Immature natural killer cell (primary cell): ENCODE measurements around the gene ZSWIM8. TPM values are rescaled to one million over a fixed set of nuclear protein-coding genes. Genes with fewer than 3 reads are reported as not detected.
"Not testable (repeated sequence)": the region's sequence is repeated elsewhere in the genome, so short reads cannot be mapped to it uniquely, and the experiment has no call there.

Source experiments
- DNase-seq, 3 donors: peaks; one replicate each; pipeline ENCODE4 v3.0.0; 2022; ENCODE audit warnings: mixed read lengths in 1 of 3
- H3K27ac Mint-ChIP-seq, 6 donors: one replicate each; pipeline ENCODE4 v1.8.0; 2020; ENCODE audit warnings: mixed read lengths in 6 of 6, mild to moderate bottlenecking in 5 of 6, inconsistent platforms in 4 of 6, moderate library complexity in 3 of 6
- H3K27me3 Mint-ChIP-seq, 3 donors: one replicate each; pipeline ENCODE4 v1.8.0; 2020 to 2021; ENCODE audit warnings: low read depth in 3 of 3, mild to moderate bottlenecking in 3 of 3, mixed read lengths in 3 of 3, moderate library complexity in 3 of 3, inconsistent platforms in 1 of 3
- H3K36me3 Mint-ChIP-seq, 3 donors: one replicate each; pipeline ENCODE4 v1.8.0; 2020; ENCODE audit warnings: mixed read lengths in 3 of 3, inconsistent platforms in 2 of 3, mild to moderate bottlenecking in 2 of 3
- H3K4me1 Mint-ChIP-seq, 2 donors: one replicate each; pipeline ENCODE4 v1.8.0; 2020; ENCODE audit warnings: inconsistent platforms in 2 of 2, mild to moderate bottlenecking in 2 of 2, mixed read lengths in 2 of 2, moderate library complexity in 1 of 2
- H3K4me3 Mint-ChIP-seq, 5 donors: one replicate each; pipeline ENCODE4 v1.8.0; 2020; ENCODE audit warnings: mild to moderate bottlenecking in 5 of 5, mixed read lengths in 5 of 5, inconsistent platforms in 3 of 5, moderate library complexity in 3 of 5
- H3K9me3 Mint-ChIP-seq, 6 donors: one replicate each; pipeline ENCODE4 v1.8.0; 2020; ENCODE audit warnings: mild to moderate bottlenecking in 6 of 6, mixed read lengths in 6 of 6, inconsistent platforms in 4 of 6, moderate library complexity in 3 of 6
- polyA plus RNA-seq, 3 donors: library from polyadenylated mRNA; unstranded; fragments of 300-500 nt; fragmentation: Illumina TruSeq; gene quantifications; one replicate each; pipeline ENCODE4 v1.2.3, GENCODE V29; 2021

The ZSWIM8 gene
- polyA plus RNA-seq, 3 donors from 2014 or later = 7.3 to 44.7 (median 14.8) TPM

- H3K27ac Mint-ChIP-seq = peak overlapping the region; percentile 92 to 99 (median 98)
- peaks cover 8 to 10% (median 9%) of the 10 kb centered on the region in 3 donors for H3K36me3 Mint-ChIP-seq
- H3K4me3 Mint-ChIP-seq = peak overlapping the region; percentile 91 to 100 (median 99)
- peaks cover 9 to 16% (median 11%) of the 10 kb centered on the region in 3 donors for H3K27me3 Mint-ChIP-seq
- DNase-seq = no peak
- peaks cover 57 to 75% of the 10 kb centered on the region in 2 donors for H3K4me1 Mint-ChIP-seq
- H3K9me3 Mint-ChIP-seq = no peaks in the 10 kb centered on the region
Measured at GRCh38 chr10:73780966-73781365, 4.4 kb upstream of the ZSWIM8 start.

DNA sequence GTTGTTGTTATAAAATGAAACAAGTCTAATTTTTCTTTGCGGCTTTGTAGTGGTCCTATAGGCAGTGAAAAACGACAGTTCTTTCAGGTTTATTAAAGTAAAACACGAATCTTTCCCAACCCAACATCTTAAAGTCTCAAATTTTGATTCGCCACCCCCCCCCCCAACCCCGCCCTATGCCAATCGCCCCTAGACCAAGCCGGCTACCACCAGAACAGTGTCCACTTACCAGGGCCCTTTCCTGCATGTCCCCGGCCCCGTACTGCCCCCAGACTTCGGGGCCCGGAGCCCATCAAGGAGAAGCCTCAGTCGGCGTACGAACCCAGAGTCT lies 3.9 kb upstream of the ZSWIM8 start:
- Mint-ChIP-seq H3K4me3 (peak overlapping the region; percentile 91 to 100 (median 99)), H3K4me1 (peaks cover 62 to 77% of the 10 kb centered on the region in 2 donors), H3K36me3 (peaks cover 8 to 9% (median 9%) of the 10 kb centered on the region in 3 donors), H3K9me3 (no peaks in the 10 kb centered on the region), H3K27me3 (peaks cover 12 to 21% (median 16%) of the 10 kb centered on the region in 3 donors), H3K27ac (peak overlapping the region; percentile 92 to 99 (median 98))
- DNase-seq = no peak

DNA sequence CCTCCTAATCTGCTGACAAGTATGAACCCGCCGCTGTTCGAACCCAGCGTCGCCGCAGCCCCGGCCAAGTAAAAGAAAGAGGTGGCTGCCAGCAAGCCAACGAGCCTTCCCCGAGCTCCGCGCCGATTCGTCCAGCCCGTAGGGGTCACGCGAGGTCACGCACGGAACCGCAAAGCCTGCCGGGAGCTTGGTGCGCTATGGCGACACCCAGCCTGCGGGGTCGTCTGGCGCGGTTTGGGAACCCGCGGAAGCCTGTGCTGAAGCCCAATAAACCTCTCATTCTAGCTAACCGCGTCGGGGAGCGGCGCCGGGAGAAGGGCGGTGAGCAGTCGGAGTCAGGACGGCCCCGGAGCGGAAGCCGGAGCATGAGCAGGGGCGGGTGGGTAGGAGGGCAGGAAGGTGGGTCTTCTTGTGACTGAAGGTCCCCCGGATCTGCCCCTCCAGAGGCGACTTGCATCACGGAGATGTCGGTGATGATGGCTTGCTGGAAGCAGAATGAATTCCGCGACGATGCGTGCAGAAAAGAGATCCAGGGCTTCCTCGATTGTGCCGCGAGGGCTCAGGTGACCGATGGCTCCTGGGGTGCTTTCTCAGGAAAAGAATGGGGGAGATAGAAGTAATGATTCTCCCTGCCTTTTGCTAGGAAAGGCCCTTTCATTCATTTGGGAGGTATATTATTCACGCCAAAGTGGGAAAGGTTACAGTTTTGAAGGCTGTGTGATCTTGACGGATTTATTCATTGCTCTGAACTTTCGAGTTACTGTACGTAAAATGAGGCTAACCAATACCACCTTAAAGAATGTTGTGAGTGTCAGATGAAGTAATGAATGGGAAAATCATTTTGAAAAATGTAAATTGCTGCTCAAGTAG lies 3.3 kb upstream of the ZSWIM8 start, which contains the start of gene CHCHD1:
Gene CHCHD1 (plus strand): TSS at position 170 of the 870 bp plus-strand sequence. CDS start 28 bp downstream, at position 198.
- Mint-ChIP-seq H3K4me3 (peak within 1 kb of the TSS; percentile 91 to 100 (median 99)), H3K27me3 (peaks cover 12 to 22% (median 16%) of the 10 kb centered on the region in 3 donors), H3K4me1 (peaks cover 63 to 78% of the 10 kb centered on the region in 2 donors), H3K27ac (peak within 1 kb of the TSS; percentile 92 to 99 (median 98)), H3K36me3 (peaks cover 4 to 6% (median 6%) of the 10 kb centered on the region in 3 donors), H3K9me3 (no peaks in the 10 kb centered on the region)
- DNase-seq = peak; percentile 85 to 86 (median 86)

DNA sequence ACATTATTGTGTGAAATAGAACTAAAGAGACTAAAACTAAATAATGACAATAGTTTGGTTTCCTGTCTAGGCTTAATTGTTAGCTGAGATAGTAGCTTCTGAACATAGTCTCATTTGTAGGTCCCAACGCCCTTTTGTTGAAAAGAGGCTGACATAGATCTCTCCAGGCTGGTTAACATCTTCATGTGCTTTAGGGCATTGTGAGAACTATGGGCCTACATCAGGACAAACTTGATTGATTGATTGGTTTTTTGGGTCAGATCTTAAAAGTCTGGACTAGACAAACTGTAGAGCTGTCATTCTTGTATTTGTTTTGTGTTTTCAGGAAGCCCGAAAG lies 2.7 kb upstream of the ZSWIM8 start:
- no peak for DNase-seq
- Mint-ChIP-seq H3K36me3 (peaks cover 4 to 6% (median 5%) of the 10 kb centered on the region in 3 donors), H3K9me3 (no peaks in the 10 kb centered on the region), H3K4me1 (peaks cover 64 to 76% of the 10 kb centered on the region in 2 donors), H3K27me3 (peaks cover 12 to 24% (median 16%) of the 10 kb centered on the region in 3 donors), H3K4me3 (peak overlapping the region; percentile 91 to 100 (median 99)), H3K27ac (peak overlapping the region; percentile 92 to 99 (median 98))

DNA sequence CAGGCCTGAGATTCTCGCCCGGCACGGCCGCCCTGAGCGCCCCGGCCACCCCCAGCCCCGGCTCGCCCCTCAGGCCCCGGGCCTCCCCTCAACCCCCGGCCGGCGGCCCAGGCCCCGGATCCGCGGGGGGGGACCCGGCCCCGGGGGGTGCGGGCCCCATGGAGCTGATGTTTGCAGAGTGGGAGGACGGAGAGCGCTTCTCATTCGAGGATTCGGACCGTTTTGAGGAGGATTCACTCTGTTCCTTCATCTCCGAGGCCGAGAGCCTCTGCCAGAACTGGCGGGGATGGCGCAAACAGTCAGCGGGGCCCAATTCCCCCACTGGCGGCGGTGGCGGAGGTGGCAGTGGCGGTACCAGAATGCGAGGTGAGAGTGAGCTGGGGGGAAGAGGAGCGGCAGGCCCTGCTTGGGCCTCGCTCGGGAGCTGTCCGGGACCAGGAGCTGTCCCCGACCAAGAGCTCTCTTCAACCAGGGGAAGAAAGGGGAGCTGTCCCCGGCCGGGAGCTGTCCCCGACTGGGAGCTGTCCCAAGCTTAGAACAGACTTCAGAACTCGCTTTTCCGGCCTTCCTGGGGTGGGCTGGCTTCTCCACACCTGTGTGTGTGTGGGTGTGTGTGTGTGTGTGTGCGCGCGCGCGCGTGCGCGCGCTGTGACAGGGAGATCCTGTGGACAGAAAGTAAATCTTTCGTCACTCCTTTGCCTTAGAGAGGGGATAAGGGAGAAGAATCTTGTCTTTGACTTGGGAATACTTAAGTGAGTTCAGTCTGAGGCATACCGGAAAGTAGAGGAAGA lies 510 bp downstream of the ZSWIM8 start:
- peaks cover 12 to 22% (median 13%) of the 10 kb centered on the region in 3 donors for H3K27me3 Mint-ChIP-seq
- peaks cover 0 to 11% (median 0%) of the 10 kb centered on the region in 3 donors for H3K36me3 Mint-ChIP-seq
- H3K4me1 Mint-ChIP-seq = peaks cover 54% of the 10 kb centered on the region in 2 donors

GRCh38 chr10:73786512-73786885 lies 1.1 kb downstream of the ZSWIM8 start:
- Mint-ChIP-seq H3K9me3 (no peaks in the 10 kb centered on the region), H3K27ac (peak overlapping the region; percentile 90 to 98 (median 92)), H3K4me3 (peak overlapping the region; percentile 87 to 98 (median 94)), H3K27me3 (peaks cover 11 to 22% (median 12%) of the 10 kb centered on the region in 3 donors), H3K4me1 (peaks cover 48 to 52% of the 10 kb centered on the region in 2 donors), H3K36me3 (peaks cover 0 to 15% (median 0%) of the 10 kb centered on the region in 3 donors)
- DNase-seq = no peak

More for the DNA sequence above, 510 bp downstream of the ZSWIM8 start:
- H3K4me3 Mint-ChIP-seq = peak overlapping the region; percentile 96 to 99 (median 98)
- H3K27ac Mint-ChIP-seq = peak overlapping the region; percentile 94 to 99 (median 97)
- no peaks in the 10 kb centered on the region for H3K9me3 Mint-ChIP-seq
- peak in 2 of 3 donors; percentile 53 to 61 for DNase-seq

- peak overlapping the region; percentile 12 to 94 (median 69) for H3K4me3 Mint-ChIP-seq
- H3K9me3 Mint-ChIP-seq, DNase-seq: not testable (repeated sequence)
- peak overlapping the region in 5 of 6 donors; percentile 46 to 80 (median 67) for H3K27ac Mint-ChIP-seq
- H3K36me3 Mint-ChIP-seq = peaks cover 0 to 15% (median 0%) of the 10 kb centered on the region in 3 donors
- peaks cover 41 to 46% of the 10 kb centered on the region in 2 donors for H3K4me1 Mint-ChIP-seq
- peaks cover 10 to 19% (median 11%) of the 10 kb centered on the region in 3 donors for H3K27me3 Mint-ChIP-seq
Measured at GRCh38 chr10:73787031-73787800, 1.8 kb downstream of the ZSWIM8 start.

- H3K4me3 Mint-ChIP-seq = peak overlapping the region in 1 of 5 donors; percentile 42
- DNase-seq = no peak
- peaks cover 27 to 34% of the 10 kb centered on the region in 2 donors for H3K4me1 Mint-ChIP-seq
- peaks cover 5 to 22% (median 10%) of the 10 kb centered on the region in 3 donors for H3K36me3 Mint-ChIP-seq
- H3K9me3 Mint-ChIP-seq = no peaks in the 10 kb centered on the region
- H3K27ac Mint-ChIP-seq = no peak overlapping the region
- H3K27me3 Mint-ChIP-seq = peaks cover 9 to 19% (median 11%) of the 10 kb centered on the region in 3 donors
Measured at GRCh38 chr10:73788864-73789658, 3.7 kb downstream of the ZSWIM8 start.

DNA sequence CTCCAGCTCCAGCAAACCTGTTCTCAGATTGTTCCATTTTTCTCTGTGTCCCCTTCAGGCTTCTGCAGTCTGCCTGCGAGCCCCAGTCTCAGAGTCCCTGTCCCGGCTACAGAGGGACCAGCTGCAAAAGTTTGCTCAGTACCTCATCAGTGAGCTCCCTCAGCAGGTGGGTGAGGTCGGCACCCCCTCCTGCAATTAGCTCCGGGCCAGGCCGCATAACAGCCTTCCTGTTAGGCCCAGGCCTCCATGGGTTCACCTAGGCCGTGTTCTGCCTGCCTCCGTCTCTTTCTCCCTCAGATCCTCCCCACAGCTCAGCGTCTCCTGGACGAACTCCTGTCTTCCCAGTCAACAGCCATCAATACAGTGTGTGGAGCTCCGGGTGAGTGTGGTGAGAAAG lies 4.3 kb downstream of the ZSWIM8 start:
- Mint-ChIP-seq H3K4me3 (peak overlapping the region in 1 of 5 donors; percentile 42), H3K36me3 (peaks cover 5 to 27% (median 14%) of the 10 kb centered on the region in 3 donors), H3K4me1 (peaks cover 25 to 33% of the 10 kb centered on the region in 2 donors), H3K27ac (no peak overlapping the region), H3K9me3 (no peaks in the 10 kb centered on the region), H3K27me3 (peaks cover 9 to 19% (median 11%) of the 10 kb centered on the region in 3 donors)
- DNase-seq = no peak

GRCh38 chr10:73790886-73791625 lies 5.7 kb downstream of the ZSWIM8 start:
- H3K27me3 Mint-ChIP-seq = peaks cover 2 to 8% (median 4%) of the 10 kb centered on the region in 3 donors
- no peak overlapping the region for H3K4me3 Mint-ChIP-seq
- peak overlapping the region in 1 of 6 donors; percentile 57 for H3K27ac Mint-ChIP-seq
- H3K36me3 Mint-ChIP-seq = peaks cover 5 to 34% (median 20%) of the 10 kb centered on the region in 3 donors
- DNase-seq = no peak
- H3K4me1 Mint-ChIP-seq = peaks cover 15 to 23% of the 10 kb centered on the region in 2 donors
- H3K9me3 Mint-ChIP-seq = no peaks in the 10 kb centered on the region

DNA sequence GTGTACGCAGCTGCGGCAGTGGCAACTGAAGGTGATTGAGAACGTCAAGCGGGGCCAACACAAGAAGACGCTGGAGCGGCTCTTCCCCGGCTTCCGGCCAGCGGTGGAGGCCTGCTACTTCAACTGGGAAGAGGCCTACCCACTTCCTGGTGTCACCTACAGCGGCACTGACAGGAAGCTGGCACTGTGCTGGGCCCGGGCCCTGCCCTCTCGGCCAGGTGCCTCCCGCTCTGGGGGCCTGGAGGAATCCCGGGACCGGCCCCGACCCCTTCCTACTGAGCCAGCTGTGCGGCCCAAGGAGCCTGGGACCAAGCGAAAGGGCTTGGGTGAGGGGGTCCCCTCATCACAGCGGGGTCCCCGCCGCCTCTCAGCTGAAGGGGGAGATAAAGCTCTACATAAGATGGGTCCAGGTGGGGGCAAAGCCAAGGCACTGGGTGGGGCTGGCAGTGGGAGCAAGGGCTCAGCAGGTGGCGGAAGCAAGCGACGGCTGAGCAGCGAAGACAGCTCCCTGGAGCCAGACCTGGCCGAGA lies 6.5 kb downstream of the ZSWIM8 start:
- no peak overlapping the region for H3K27ac Mint-ChIP-seq
- H3K36me3 Mint-ChIP-seq = peaks cover 5 to 39% (median 20%) of the 10 kb centered on the region in 3 donors
- no peak overlapping the region for H3K4me3 Mint-ChIP-seq
- H3K9me3 Mint-ChIP-seq = no peaks in the 10 kb centered on the region
- DNase-seq = no peak
- H3K4me1 Mint-ChIP-seq = peaks cover 6 to 16% of the 10 kb centered on the region in 2 donors
- peaks cover 0 to 4% (median 0%) of the 10 kb centered on the region in 3 donors for H3K27me3 Mint-ChIP-seq
